ENCODE results near the gene GRAP2.

Gene GRAP2

DNA sequence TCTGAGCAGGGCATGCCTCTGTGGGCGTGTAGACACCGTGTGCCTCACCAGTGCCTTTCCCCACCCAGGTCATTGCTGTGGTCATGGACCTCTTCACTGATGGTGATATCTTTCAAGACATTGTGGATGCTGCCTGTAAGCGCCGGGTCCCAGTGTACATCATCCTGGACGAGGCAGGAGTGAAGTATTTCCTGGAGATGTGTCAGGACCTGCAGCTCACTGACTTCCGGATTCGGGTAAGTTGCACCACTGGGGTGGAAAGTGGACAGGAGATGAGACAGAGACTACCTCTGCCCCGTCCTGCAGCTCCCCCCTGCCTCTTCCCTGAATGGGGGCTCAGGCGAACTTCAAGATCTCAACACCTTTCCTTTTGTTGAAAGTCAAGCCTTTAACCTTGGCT, 118.2 kb downstream of the GRAP2 start:
- DNase-seq, result no peak

DNA sequence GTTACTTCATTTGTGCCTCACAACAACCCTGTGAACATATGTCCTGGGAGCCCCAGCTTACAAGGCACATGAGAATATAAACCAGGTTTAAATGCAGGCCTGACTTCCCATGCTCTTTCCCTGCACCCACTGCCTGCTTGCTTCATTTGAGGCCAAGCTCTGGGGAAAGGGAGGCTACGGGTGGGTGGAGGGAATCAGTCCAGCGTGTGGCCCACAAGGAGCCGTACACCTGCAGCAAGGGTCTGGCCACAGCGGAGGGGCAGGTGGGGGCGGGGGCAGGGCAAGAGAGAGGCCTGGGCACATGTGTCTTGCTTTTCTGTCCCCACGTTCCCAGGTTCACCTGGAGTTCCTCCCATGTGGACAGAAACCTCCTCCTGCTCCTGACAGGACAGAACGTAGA, 120.1 kb downstream of the GRAP2 start:
- no peak for DNase-seq

DNA sequence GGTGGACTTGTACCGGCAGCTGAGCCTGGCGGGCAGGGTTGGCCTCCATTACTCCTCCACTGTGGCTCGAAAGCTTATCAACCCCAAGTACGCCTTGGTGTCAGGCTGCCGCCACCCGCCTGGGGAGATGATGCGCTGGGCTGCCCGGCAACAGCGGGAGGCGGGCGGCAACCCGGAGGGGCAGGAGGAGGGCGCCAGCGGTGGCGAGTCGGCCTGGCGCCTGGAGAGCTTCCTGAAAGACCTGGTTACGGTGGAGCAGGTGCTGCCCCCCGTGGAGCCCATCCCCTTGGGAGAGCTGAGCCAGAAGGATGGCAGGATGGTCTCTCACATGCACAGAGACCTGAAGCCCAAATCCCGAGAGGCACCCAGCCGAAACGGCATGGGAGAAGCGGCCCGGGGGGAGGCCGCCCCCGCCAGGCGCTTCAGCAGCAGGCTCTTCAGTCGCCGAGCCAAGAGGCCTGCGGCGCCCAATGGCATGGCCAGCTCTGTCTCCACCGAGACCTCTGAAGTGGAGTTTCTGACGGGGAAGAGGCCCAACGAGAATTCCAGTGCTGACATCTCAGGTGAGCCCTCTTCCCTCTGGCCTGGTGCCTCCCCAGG, 120.6 kb downstream of the GRAP2 start:
- no peak for DNase-seq

GRCh38 chr22:40022536-40023240, 121.8 kb downstream of the GRAP2 start:
- no peak for DNase-seq
